Fibroblast of skin of left biceps (primary cell): ENCODE data around the gene ZCCHC7.
A peak's percentile ranks its signal among the peaks of the same experiment; 100 is the strongest.
"Not testable (repeated sequence)": the region's sequence is repeated elsewhere in the genome, so short reads cannot be mapped to it uniquely, and the experiment has no call there.

Source experiments
- DNase-seq, 2 experiments: peaks; one replicate each; pipeline ENCODE4 v3.0.0-alpha.2; 2013; ENCODE audit warnings: low read depth in 2 of 2

ZCCHC7 gene

GRCh38 chr9:37251452-37251851 lies 131.1 kb downstream of the ZCCHC7 start:
- no peak for DNase-seq

GRCh38 chr9:37253377-37253937 lies 133.1 kb downstream of the ZCCHC7 start:
- DNase-seq: no peak

GRCh38 chr9:37255187-37255586 lies 134.8 kb downstream of the ZCCHC7 start:
- no peak for DNase-seq

- no peak for DNase-seq
These were observed 135.8 kb downstream of the ZCCHC7 start for GRCh38 chr9:37255944-37256862.

GRCh38 chr9:37259951-37260350 lies 139.6 kb downstream of the ZCCHC7 start:
- no peak for DNase-seq

- DNase-seq: no peak
These were observed 142.0 kb downstream of the ZCCHC7 start for GRCh38 chr9:37262410-37262809.

- DNase-seq: no peak
These were observed 144.2 kb downstream of the ZCCHC7 start for GRCh38 chr9:37264539-37264938.

- no peak for DNase-seq
These were observed 146.3 kb downstream of the ZCCHC7 start for GRCh38 chr9:37266630-37267029.

- no peak for DNase-seq
These were observed 148.8 kb downstream of the ZCCHC7 start for GRCh38 chr9:37269221-37269620.

GRCh38 chr9:37271679-37272078 lies 151.3 kb downstream of the ZCCHC7 start:
- DNase-seq: no peak

- DNase-seq: no peak
These were observed 153.2 kb downstream of the ZCCHC7 start for GRCh38 chr9:37273595-37273994.

- DNase-seq: no peak
These were observed 161.2 kb downstream of the ZCCHC7 start for GRCh38 chr9:37281541-37281940.

- peak; percentile 47 for DNase-seq
These were observed 163.5 kb downstream of the ZCCHC7 start for GRCh38 chr9:37283730-37284325.

- peak; percentile 39 to 43 for DNase-seq
These were observed 164.3 kb downstream of the ZCCHC7 start for GRCh38 chr9:37284636-37285035.

GRCh38 chr9:37286530-37287175 lies 166.3 kb downstream of the ZCCHC7 start:
- no peak for DNase-seq

GRCh38 chr9:37287317-37287716 lies 166.9 kb downstream of the ZCCHC7 start:
- no peak for DNase-seq

GRCh38 chr9:37289631-37290030 lies 169.3 kb downstream of the ZCCHC7 start:
- DNase-seq: no peak

GRCh38 chr9:37290366-37290939 lies 170.1 kb downstream of the ZCCHC7 start:
- no peak for DNase-seq

GRCh38 chr9:37290940-37291485 lies 170.6 kb downstream of the ZCCHC7 start:
- peak; percentile 73 to 78 for DNase-seq

- DNase-seq: not testable (repeated sequence)
These were observed 171.4 kb downstream of the ZCCHC7 start for GRCh38 chr9:37291612-37292238.

GRCh38 chr9:37292896-37293295 lies 172.5 kb downstream of the ZCCHC7 start:
- DNase-seq: no peak
